KG1 (cell line): ENCODE data around the gene KIF13A.
"Not testable (repeated sequence)": the region's sequence is repeated elsewhere in the genome, so short reads cannot be mapped to it uniquely, and the experiment has no call there.

ENCODE experiments used
- DNase-seq: peaks from one replicate; lab custom pipeline; 2025; lab: John Stamatoyannopoulos, UW

KIF13A gene

GRCh38 chr6:17870300-17871188 is 116.9 kb downstream of the KIF13A start:
- no peak for DNase-seq

GRCh38 chr6:17869753-17870050 is 117.7 kb downstream of the KIF13A start:
- DNase-seq: no peak

GRCh38 chr6:17869010-17869752 is 118.3 kb downstream of the KIF13A start:
- DNase-seq: no peak

- DNase-seq: no peak
Measured at GRCh38 chr6:17867880-17868279, 119.6 kb downstream of the KIF13A start.

GRCh38 chr6:17866876-17867444 is 120.5 kb downstream of the KIF13A start:
- no peak for DNase-seq

- DNase-seq: no peak
Measured at GRCh38 chr6:17865798-17866725, 121.4 kb downstream of the KIF13A start.

- no peak for DNase-seq
Measured at GRCh38 chr6:17865243-17865642, 122.2 kb downstream of the KIF13A start.

- DNase-seq: no peak
Measured at GRCh38 chr6:17863901-17864754, 123.3 kb downstream of the KIF13A start.

- no peak for DNase-seq
Measured at GRCh38 chr6:17861361-17861760, 126.1 kb downstream of the KIF13A start.

GRCh38 chr6:17859846-17860245 is 127.6 kb downstream of the KIF13A start:
- no peak for DNase-seq

GRCh38 chr6:17858584-17858983 is 128.9 kb downstream of the KIF13A start:
- no peak for DNase-seq

- DNase-seq: not testable (repeated sequence)
Measured at GRCh38 chr6:17857188-17857587, 130.2 kb downstream of the KIF13A start.

GRCh38 chr6:17856306-17856705 is 131.1 kb downstream of the KIF13A start:
- DNase-seq: no peak

GRCh38 chr6:17855381-17855780 is 132.1 kb downstream of the KIF13A start:
- DNase-seq: no peak

- no peak for DNase-seq
Measured at GRCh38 chr6:17853533-17853932, 133.9 kb downstream of the KIF13A start.

GRCh38 chr6:17851720-17852161 is 135.7 kb downstream of the KIF13A start:
- no peak for DNase-seq

- no peak for DNase-seq
Measured at GRCh38 chr6:17851001-17851719, 136.3 kb downstream of the KIF13A start.

- no peak for DNase-seq
Measured at GRCh38 chr6:17850281-17850680, 137.2 kb downstream of the KIF13A start.

GRCh38 chr6:17847203-17847760 is 140.2 kb downstream of the KIF13A start:
- no peak for DNase-seq

- no peak for DNase-seq
Measured at GRCh38 chr6:17846762-17847161, 140.7 kb downstream of the KIF13A start.
